ENCODE data around the gene SPG21.
A peak's percentile ranks its signal among the peaks of the same experiment; 100 is the strongest.
"Not testable (repeated sequence)": the region's sequence is repeated elsewhere in the genome, so short reads cannot be mapped to it uniquely, and the experiment has no call there.

Gene SPG21, protein sequence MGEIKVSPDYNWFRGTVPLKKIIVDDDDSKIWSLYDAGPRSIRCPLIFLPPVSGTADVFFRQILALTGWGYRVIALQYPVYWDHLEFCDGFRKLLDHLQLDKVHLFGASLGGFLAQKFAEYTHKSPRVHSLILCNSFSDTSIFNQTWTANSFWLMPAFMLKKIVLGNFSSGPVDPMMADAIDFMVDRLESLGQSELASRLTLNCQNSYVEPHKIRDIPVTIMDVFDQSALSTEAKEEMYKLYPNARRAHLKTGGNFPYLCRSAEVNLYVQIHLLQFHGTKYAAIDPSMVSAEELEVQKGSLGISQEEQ

DNA sequence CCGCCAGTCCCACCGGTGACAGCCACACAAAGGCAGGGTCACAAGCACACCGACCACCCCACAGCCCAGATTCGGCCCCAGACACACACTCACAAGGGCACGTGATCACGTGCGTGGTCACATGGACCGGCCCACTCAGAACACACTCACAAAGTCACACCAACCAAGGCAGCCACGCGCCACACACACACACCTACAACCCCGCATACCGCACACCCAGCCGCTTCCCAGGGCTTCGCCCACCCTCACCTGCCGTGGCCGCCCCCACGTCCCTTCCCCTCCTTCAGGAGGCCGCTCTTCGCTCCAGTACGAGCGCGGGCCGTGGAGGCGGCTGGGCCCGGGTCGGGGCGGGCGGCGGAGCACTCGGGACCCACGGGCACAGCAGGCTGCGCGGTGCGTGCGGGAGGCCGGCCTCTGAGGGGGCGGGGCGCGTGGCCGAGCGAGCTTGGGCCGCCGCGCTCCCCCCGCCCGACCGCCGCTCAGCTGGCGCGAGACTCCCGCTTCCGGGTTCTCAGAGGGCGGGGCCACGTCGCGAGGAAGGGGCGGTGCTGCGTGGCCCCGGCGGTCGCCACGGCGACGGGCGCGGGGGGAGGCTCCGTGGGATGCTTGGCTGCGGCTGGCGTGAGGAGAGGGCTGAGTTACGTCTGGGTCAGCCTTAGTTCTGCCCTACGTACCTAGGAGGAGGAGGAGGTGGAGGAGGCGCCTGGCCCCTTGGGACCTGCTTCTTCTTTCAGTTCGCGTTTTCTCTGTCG lies at the start of gene SPG21:
Gene SPG21 (minus strand): TSS at position 499 of the 752 bp plus-strand sequence. CDS start 6,345 bp downstream, outside the sequence.
- DNase-seq, result peak; percentile 89

DNA sequence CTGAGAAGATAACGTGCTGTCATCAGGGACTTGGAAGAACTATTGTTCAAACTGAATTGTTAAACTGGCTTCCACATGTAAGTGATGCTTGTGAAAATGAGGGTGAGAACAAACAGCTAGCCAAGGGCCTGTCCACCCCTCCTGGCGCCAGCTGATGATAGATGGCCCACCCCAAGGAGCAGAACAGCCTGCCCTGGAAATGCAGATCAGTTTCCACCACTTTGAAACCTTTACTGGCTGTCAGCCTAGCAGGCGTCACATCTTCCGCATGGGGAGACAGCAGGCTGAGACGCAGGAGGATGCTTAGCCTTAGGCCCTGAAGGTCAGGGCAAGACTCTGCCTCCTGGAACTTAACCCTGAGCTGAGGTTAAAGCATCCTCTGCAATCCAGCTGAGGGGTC lies 49.1 kb upstream of the SPG21 start:
- no peak for DNase-seq

DNA sequence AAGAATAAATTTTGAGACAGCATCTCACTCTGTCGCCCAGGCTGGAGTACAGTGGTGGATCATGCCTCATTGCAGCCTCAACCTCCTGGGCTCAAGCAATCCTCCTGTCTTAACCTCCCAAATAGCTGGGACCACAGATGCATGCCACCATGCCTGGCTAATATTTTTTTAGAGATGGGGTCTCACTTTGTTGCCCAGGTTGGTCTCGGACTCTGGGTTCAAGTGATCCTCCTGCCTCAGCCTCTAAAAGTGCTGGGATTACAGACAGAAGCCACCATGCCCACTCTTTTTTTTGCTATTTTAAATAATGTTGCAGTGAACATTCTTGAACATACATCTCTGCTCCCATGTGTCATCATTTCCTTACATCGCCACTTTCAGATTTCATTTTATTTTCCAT lies 48.7 kb upstream of the SPG21 start:
- no peak for DNase-seq

DNA sequence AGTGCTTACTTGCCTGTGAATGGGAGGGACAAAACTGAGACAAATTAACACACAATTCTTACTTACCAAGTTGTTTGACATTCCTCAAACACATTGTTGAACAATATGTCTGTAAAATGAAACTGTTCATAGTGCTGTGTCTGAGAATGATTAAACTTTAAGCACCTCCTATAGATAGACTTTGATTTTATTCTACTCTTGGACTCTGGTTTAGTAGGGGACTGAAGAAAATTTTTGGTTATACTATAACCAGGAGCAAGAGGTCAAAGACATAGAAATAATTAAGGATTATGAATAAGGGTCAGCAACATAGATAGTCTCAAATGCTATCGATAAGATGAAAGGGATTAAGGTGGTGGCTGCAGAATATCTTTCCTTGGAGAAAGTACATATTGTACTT lies 47.6 kb upstream of the SPG21 start:
- DNase-seq, result no peak

- DNase-seq, result no peak
Observed at GRCh38 chr15:65034719-65035118, 45.0 kb upstream of the SPG21 start.

DNA sequence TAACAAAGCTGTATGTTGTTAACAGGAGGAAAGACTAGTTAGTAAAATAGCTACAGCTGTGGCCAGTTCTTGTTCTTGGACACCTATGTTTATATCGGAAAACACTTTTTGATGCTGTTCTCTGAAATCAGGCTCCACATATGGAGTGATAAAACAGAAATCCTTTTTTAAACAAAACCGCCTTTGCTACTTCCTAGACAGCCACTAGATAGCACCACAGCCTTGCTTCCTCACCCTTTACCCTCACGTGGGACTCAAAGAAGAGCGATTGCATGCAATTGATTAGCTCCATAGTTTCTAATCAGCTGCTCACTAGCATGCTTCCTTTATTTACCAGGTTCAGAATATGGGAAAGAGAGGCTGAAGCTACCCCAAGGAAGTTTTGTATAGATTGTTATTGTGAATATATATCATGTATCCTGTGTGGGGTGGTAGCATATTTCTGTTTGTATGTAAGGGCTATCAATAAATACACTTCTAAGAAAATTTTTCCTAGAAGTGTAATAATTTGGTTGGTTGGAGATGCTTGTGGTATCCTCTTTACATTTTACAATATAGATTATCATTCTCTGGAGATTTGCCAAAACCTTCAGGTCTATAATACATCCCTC lies 44.0 kb upstream of the SPG21 start:
- DNase-seq, result no peak

DNA sequence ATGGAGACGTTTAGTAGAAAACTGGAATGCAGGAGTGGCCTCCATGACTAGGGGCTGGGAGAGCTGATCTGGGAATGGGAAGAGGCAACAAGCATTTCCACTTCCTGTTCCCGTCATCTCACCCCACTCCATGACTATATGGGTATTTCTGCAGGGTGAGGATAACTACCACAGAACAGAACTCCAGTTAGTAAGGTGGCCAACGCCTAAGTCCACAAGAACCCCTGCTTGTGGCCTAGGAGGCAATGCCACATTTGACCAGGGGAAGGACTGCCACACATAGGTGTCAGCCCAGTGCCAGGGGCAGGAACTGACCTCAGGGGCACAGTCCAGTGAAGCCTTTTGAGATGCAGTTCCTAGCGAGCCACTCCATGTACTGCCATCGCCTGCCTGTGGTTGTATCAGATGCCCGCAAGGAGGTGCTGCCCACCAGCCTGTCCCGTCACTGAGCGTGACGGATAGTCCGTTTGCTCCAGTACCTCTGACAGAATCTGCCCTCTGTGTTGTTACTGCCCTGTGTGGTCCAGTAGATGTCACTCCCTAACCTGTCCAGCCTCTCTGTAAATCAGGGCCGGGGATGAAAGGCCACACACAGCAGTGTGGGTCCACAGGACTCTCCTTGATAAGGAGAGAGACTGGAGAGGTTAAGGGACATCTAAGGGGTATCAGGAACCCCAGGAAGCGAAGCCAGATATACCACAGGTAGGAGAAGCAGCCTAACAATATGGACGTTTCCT lies 43.3 kb upstream of the SPG21 start:
- no peak for DNase-seq

DNA sequence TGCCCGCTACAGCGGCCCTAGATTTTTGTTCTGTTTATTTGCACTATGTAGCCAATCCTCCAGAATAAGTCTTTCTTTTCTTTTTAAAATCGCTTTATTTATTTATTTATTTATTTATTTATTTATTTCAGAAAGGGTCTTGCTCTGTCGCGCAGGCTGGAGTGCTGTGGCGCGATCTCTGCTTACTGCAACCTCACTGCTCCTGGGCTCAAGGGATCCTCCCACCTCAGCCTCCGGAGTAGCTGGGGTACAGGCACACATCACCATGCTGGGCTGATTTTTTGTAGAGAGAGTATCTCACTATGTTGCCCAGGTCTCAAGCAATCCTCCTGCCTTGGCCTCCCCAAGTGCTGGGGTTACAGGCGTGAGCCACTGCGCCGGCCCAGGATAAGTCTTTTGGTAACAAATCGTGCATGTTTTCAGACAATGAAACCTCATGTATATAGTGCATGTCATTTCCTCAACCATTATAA lies 40.1 kb upstream of the SPG21 start:
- DNase-seq, result no peak

GRCh38 chr15:65028921-65029735 lies 39.4 kb upstream of the SPG21 start, which contains the start of gene MTFMT:
MTFMT (minus strand) TSS chr15:65029639; CDS start chr15:65029613, 26 bp downstream.
- peak; percentile 93 to 96 for DNase-seq

GRCh38 chr15:65028338-65028737 lies 38.6 kb upstream of the SPG21 start:
- DNase-seq, result no peak

DNA sequence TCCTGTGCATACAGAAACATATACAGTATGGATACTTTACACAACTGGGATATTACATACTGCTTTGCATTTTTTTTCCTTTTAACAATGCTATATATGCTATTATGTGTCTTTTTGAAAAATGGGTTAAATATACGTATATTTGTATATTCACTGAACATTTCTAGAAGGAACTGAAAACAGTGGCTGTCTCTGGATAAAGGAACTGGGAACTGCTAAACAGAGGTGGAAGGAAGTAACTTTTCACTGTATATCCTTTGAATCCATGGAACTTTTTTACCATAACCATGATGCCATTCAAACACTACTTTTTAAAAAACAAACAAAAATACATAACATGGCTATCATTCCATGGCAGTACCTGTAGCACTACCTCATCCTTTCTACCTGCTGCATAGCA lies 37.9 kb upstream of the SPG21 start:
- DNase-seq, result no peak

DNA sequence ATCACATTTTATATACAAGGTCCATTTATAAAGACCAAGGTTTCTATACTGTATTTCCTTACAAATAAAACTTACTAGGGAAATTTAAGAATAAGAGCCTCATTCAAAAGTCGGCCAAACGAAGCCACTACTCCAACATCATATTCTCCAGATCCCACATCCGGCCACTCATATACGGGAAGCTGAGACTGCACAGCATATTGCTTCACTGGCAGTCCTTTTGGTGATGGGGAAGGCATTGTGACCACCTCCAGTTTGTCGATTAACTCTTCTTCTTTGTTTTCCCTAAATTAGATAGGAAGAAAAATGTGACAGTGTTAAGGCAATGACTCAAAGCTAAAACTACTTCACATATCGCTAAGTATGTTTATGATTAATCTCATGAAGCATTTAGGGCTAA lies 37.0 kb upstream of the SPG21 start:
- DNase-seq, result no peak

GRCh38 chr15:65021488-65021887 lies 31.8 kb upstream of the SPG21 start:
- DNase-seq, result no peak

DNA sequence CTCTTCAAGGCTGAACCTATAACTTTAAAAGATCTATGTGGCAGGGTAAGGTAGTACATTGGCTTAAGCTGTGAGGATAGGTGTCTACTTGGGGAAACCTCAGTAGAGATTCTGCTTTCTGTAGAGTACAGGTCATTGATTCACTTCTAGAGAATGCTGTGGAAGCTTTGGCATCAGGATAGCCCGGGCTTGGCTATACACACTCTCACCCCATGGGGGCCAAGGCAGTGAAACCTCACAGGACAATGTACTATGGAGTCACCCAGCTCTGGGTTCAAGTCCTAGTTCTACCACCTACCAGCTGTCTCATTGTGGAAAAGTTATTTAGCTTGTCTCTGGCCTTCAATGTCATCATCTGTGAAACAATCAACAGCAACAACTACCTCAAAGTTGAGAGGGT lies 30.7 kb upstream of the SPG21 start:
- no peak for DNase-seq

DNA sequence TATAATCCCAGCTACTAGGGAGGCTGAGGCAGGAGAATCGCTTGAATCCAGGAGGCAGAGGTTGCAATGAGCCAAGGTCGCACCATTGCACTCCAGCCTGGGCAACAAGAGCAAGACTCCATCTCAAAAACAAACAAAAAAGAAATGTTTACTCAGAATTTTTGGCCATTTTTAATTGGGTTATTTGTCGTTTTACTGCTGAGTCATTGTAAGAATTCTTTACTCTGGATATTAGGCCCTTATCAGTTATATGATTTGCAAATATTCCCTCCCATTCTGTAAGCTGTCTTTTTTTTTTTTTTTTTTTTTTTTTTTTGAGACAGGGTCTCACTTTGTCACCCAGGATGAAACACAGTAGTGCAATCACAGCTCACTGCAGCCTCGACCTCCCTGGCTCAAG lies 21.5 kb upstream of the SPG21 start:
- not testable (repeated sequence) for DNase-seq

DNA sequence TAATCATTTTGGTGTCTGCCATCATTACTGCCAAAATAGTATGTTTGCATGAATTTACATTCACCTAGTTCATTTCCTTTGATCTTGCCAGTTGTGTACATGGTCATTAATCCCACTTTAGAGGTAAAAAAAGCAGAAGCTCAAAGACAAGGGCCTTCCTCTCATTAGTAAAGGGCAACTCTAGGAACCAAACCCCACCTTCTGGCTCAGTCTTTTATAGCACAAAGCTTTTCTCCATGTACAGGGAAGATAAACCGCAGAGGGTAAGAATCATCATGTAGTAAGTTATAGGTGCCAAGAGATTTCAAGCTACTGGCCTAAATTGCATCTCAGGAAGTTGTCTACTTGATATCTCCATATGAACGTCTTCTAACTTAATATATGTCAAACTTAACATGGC lies 19.3 kb upstream of the SPG21 start:
- no peak for DNase-seq

GRCh38 chr15:65006876-65007275 lies 17.2 kb upstream of the SPG21 start:
- DNase-seq, result no peak

- DNase-seq, result no peak
Observed at GRCh38 chr15:65004993-65005392, 15.3 kb upstream of the SPG21 start.

DNA sequence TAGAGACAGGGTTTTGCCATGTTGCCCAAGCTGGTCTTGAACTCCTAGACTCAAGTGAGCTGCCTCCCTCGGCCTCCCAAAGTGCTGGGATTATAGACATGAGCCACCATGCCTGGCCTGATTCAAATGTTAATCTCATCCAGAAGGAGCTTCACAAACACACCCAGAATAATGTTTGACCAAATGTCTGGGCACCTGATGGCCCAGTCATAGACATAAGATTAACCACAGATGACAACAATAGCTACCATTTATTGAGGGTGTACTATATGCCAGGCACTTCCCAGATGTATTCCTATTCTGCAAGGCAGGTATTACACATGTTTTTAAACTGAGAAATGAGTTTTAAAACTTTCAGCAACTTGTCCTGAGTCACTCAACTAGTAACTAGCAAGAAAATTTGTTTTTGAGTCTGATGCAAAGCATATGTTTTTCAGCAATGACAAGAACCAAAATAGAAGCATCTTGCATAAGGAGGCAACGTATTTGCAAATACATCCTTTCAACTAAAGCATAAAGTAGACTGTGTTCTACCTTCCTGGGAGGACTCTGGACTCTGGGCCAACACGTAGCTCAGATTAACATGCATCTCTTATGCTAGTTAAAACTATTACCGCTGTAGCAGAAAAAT lies 8.1 kb upstream of the SPG21 start:
- DNase-seq, result no peak

DNA sequence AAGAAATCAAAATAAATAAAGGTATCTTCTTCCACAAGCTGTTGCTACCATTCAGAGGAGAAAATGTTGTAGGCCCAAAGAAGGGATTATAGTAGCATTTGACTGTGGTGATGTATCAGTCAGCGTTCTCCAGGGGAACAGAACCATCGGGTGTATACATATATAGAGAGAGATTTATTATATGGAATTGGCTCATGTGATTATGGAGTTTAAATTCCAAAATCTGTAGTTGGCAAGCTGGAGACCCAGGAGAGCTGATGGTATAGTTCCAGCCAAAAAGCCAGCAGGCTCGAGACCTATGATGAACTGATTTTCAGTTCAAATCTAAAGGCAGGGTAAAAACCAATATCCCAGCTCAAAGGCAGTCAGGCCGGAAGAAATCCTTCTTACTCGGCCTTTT lies 7.4 kb upstream of the SPG21 start:
- no peak for DNase-seq

GRCh38 chr15:64993290-64993689 lies 3.6 kb upstream of the SPG21 start:
- DNase-seq, result no peak
